Psoas muscle (tissue), 8 donors: ENCODE measurements around the gene NAA16. TPM values are rescaled to one million over a fixed set of nuclear protein-coding genes. Genes with fewer than 3 reads are reported as not detected.
"Not testable (repeated sequence)": the region's sequence is repeated elsewhere in the genome, so short reads cannot be mapped to it uniquely, and the experiment has no call there.

ENCODE experiments used
- ATAC-seq, 4 donors: fragments of 200-7000 bp; cut with Tn5 transposase; one replicate each; pipeline ENCODE4 v1.9.1; 2020; ENCODE audit warnings: moderate library complexity in 3 of 4, mild to moderate bottlenecking in 2 of 4
- DNase-seq, 2 donors: peaks; one replicate each; pipeline ENCODE4 v3.0.0-alpha.2; 2020
- H3K27ac ChIP-seq: fragments of 200-600 bp; one replicate; pipeline ENCODE4 v1.8.0; 2022
- H3K27me3 ChIP-seq, 3 donors: fragments of 200-600 bp in 1 of 3; one replicate each; pipeline versions ENCODE4 v1.6.1 to v1.8.0; 2013 to 2022; ENCODE audit warnings: low read length in 2 of 3, mild to moderate bottlenecking in 2 of 3, moderate library complexity in 1 of 3; ENCODE audit not compliant: insufficient read depth in 3 of 3
- H3K36me3 ChIP-seq, 2 donors: fragments of 200-600 bp in 1 of 2; one replicate each; pipeline versions ENCODE4 v1.6.1 to v1.8.0; 2013 to 2022; ENCODE audit warnings: low read depth in 1 of 2, mild to moderate bottlenecking in 1 of 2, moderate library complexity in 1 of 2; ENCODE audit not compliant: insufficient read depth in 1 of 2
- H3K4me1 ChIP-seq: fragments of 200-600 bp; one replicate; pipeline ENCODE4 v1.8.0; 2022
- H3K4me3 ChIP-seq: fragments of 200-600 bp; one replicate; pipeline ENCODE4 v1.8.0; 2022; ENCODE audit warnings: mild to moderate bottlenecking
- H3K9me3 ChIP-seq: fragments of 200-600 bp; one replicate; pipeline ENCODE4 v1.8.0; 2022
- CTCF ChIP-seq: fragments of 200-600 bp; IDR thresholded peaks from one replicate; pipeline ENCODE4 v1.8.0; 2022; ENCODE audit warnings: antibody characterized with exemption
- WGBS, 3 donors: extraction: QIAGEN DNeasy Blood & Tissue Kit; methylation state at CpG; one replicate each; pipeline versions ENCODE4 v1.1.6 to v1.1.7; 2013; 5-methylcytosine and 5-hydroxymethylcytosine counted together
- intact Hi-C, 2 donors: fragments of 100-400 bp; cut with DNase I; formaldehyde crosslinking; loops; one replicate each; pipeline versions ENCODE4 v1.11.0 to v1.14.2; 2022
- polyA plus RNA-seq, 3 donors: library from polyadenylated mRNA; stranded (reverse); fragments of 200-250 nt; gene quantifications; one replicate each; pipeline ENCODE4 v1.2.3, GENCODE V29; 2013
- total RNA-seq, 4 donors: library from RNA; stranded (reverse); fragmentation: NEBNext Ultra II Directional in 2 of 4; extraction: Animal tissue kit (Norgen Biotek cat#: 25700) in 2 of 4; gene quantifications; one replicate each; pipeline versions ENCODE4 v1.2.1 to v1.2.4, GENCODE V29; 2021 to 2023
- donor health status: healthy with polysubstance abuse.
- donor health status: DM: no; HTN: no; CAD: no; lungs with moderate emphysema.
- donor health status: Bipolar disorder and iron deficiency.
- donor health status: healthy.
- donor health status: DM: yes; HTN: yes; CAD: no.
- donor health status: DM: no; HTN: no; CAD: no.
- donor health status: DM: no; HTN: no; CAD: no.
- donor health status: DM: yes; HTN: yes; CAD: no.

The NAA16 gene
- total and polyA plus RNA-seq, 7 donors = 3.5 to 22.3 (median 8.1) TPM

GRCh38 chr13:41354416-41354815, 43.3 kb downstream of the NAA16 start:
- Histone ChIP-seq H3K4me1 (peaks cover 8% of the 10 kb centered on the region), H3K9me3 (no peaks in the 10 kb centered on the region), H3K27ac (no peak overlapping the region), H3K36me3 (peaks cover 0 to 27% of the 10 kb centered on the region in 2 donors), H3K4me3 (no peak overlapping the region), H3K27me3 (no peaks in the 10 kb centered on the region)
- peak in 1 of 4 donors; percentile 32 for ATAC-seq
- no peak for DNase-seq
- intact Hi-C loops = loop anchor here (5.0 to 10.0 kb wide), 3 partner anchors 298 to 760 kb away; no protein-coding TSS in a partner anchor
- TF ChIP-seq CTCF = no peak
- WGBS, 3 donors = 61 to 87% (median 73%) methylated on average over 5 of the region's 5 CpGs

GRCh38 chr13:41356385-41356648, 45.2 kb downstream of the NAA16 start:
- intact Hi-C loops = loop anchor here (10.0 kb wide), 2 partner anchors 298 to 758 kb away; no protein-coding TSS in a partner anchor
- not testable (repeated sequence) for DNase-seq, H3K4me3 ChIP-seq, H3K4me1 ChIP-seq, H3K9me3 ChIP-seq, H3K27me3 ChIP-seq
- peaks cover 0 to 46% of the 10 kb centered on the region in 2 donors for H3K36me3 ChIP-seq
- ATAC-seq = peak in 2 of 4 donors; percentile 63 to 73
- H3K27ac ChIP-seq = peak overlapping the region; percentile 34
- 48 to 91% (median 85%) methylated on average over 5 of the region's 5 CpGs for whole genome bisulfite sequencing, 3 donors

- ATAC-seq = no peak
- Histone ChIP-seq H3K9me3 (no peaks in the 10 kb centered on the region), H3K4me3 (no peak overlapping the region), H3K4me1 (peaks cover 8% of the 10 kb centered on the region), H3K27me3 (no peaks in the 10 kb centered on the region), H3K27ac (peak overlapping the region; percentile 34), H3K36me3 (peaks cover 0 to 51% of the 10 kb centered on the region in 2 donors)
- TF ChIP-seq CTCF = no peak
- intact Hi-C loops = loop anchor here (10.0 kb wide), 2 partner anchors 298 to 758 kb away; no protein-coding TSS in a partner anchor
- no peak for DNase-seq
- 70 to 80% (median 80%) methylated on average over 6 of the region's 6 CpGs for WGBS, 3 donors
Observed at GRCh38 chr13:41356786-41357185, 45.7 kb downstream of the NAA16 start.

- no peaks in the 10 kb centered on the region for H3K27me3 ChIP-seq
- ATAC-seq (no peak), DNase-seq (no peak)
- no peak overlapping the region for H3K4me3 ChIP-seq
- WGBS, 3 donors = 61 to 71% (median 63%) methylated on average over 5 of the region's 5 CpGs
- intact Hi-C loops = no loop called here
- H3K4me1 ChIP-seq = peaks cover 3% of the 10 kb centered on the region
- H3K9me3 ChIP-seq = no peaks in the 10 kb centered on the region
- peaks cover 4 to 98% of the 10 kb centered on the region in 2 donors for H3K36me3 ChIP-seq
- no peak overlapping the region for H3K27ac ChIP-seq
- TF ChIP-seq CTCF = no peak
Observed at GRCh38 chr13:41361491-41361890, 50.4 kb downstream of the NAA16 start.

- no peak for DNase-seq
- WGBS, 3 donors = 97 to 100% (median 100%) methylated on average over 2 of the region's 2 CpGs
- Histone ChIP-seq H3K27ac (no peak overlapping the region), H3K4me1 (no peaks in the 10 kb centered on the region), H3K27me3 (no peaks in the 10 kb centered on the region), H3K9me3 (no peaks in the 10 kb centered on the region), H3K4me3 (no peak overlapping the region), H3K36me3 (peaks cover 4 to 99% of the 10 kb centered on the region in 2 donors)
- ATAC-seq = no peak
- no peak for TF ChIP-seq CTCF
- intact Hi-C loops = no loop called here
Observed at GRCh38 chr13:41364043-41364442, 53.0 kb downstream of the NAA16 start.
